SU-DHL-6 (cell line): Measurements from ENCODE around the gene TMCC1.

ENCODE experiments used
- H2AFZ ChIP-seq: fragments of 200-600 bp; sonication (generic); 2 replicates; pipeline ENCODE4 v1.6.1; 2014; ENCODE audit warnings: low read depth, mild to moderate bottlenecking, moderate library complexity, mixed read lengths, antibody characterized with exemption, low read length; ENCODE audit not compliant: severe bottlenecking
- H3F3A ChIP-seq: fragments of 200-600 bp; shearing (Covaris generic); 2 replicates; pipeline ENCODE4 v1.6.0; 2016; ENCODE audit warnings: antibody characterized with exemption, mild to moderate bottlenecking; ENCODE audit not compliant: insufficient read depth
- H3K27ac ChIP-seq: fragments of 200-600 bp; sonication (generic); 2 replicates; pipeline ENCODE4 v1.5.1; 2016; ENCODE audit warnings: low read depth, mild to moderate bottlenecking, low read length, moderate library complexity, mixed read lengths
- H3K27me3 ChIP-seq: fragments of 200-600 bp; sonication (generic), shearing (Covaris generic); 2 replicates; pipeline ENCODE4 v1.6.0; 2014; ENCODE audit warnings: mild to moderate bottlenecking, low read length
- H3K36me3 ChIP-seq: fragments of 200-600 bp; sonication (generic); 2 replicates; pipeline ENCODE4 v1.6.1; 2014; ENCODE audit warnings: mild to moderate bottlenecking, low read length, mixed read lengths
- H3K4me2 ChIP-seq: fragments of 300-600, 200-600 bp; shearing (Covaris generic), sonication (generic); 2 replicates; pipeline ENCODE4 v1.6.0; 2014; ENCODE audit warnings: low read length, low read depth, mild to moderate bottlenecking; ENCODE audit not compliant: poor library complexity, severe bottlenecking
- H3K4me3 ChIP-seq: fragments of 200-600 bp; sonication (generic); 2 replicates; pipeline ENCODE4 v1.5.1; 2014; ENCODE audit warnings: antibody characterized with exemption, low read length, mild to moderate bottlenecking, mixed read lengths; ENCODE audit not compliant: insufficient read depth, poor library complexity, severe bottlenecking
- H3K79me2 ChIP-seq: fragments of 200-600 bp; sonication (generic); 2 replicates; pipeline ENCODE4 v1.6.1; 2014; ENCODE audit warnings: mild to moderate bottlenecking, low read length, moderate library complexity; ENCODE audit not compliant: insufficient read depth
- H3K9ac ChIP-seq: fragments of 200-600 bp; sonication (generic); 2 replicates; pipeline ENCODE4 v1.7.0; 2014; ENCODE audit warnings: mild to moderate bottlenecking, low read length
- H3K9me2 ChIP-seq: fragments of 200-600 bp; sonication (generic); replicated peaks from 2 replicates; pipeline ENCODE4 v1.6.1; 2014; ENCODE audit warnings: low read length; ENCODE audit not compliant: insufficient read depth
- H3K9me3 ChIP-seq: fragments of 200-600 bp; sonication (generic); 2 replicates; pipeline ENCODE4 v1.6.1; 2014; ENCODE audit warnings: low read length, mixed read lengths; ENCODE audit not compliant: insufficient read depth
- H4K20me1 ChIP-seq: fragments of 200-600 bp; sonication (generic); 2 replicates; pipeline ENCODE4 v1.6.1; 2014; ENCODE audit warnings: low read depth, mild to moderate bottlenecking, antibody characterized with exemption, low read length, moderate library complexity, mixed read lengths
- EZH2phosphoT487 ChIP-seq: fragments of 200-600 bp; sonication (generic), shearing (Covaris generic); conservative IDR thresholded peaks from 2 replicates; pipeline ENCODE4 v1.6.1; 2018; ENCODE audit warnings: mild to moderate bottlenecking, antibody characterized with exemption, low read length, moderate library complexity, mixed read lengths
- TF ChIP-seq, protein P1 (sequence below): fragments of 200-600 bp; sonication (generic); IDR thresholded peaks from one replicate; pipeline ENCODE4 v1.5.1; 2017; ENCODE audit warnings: antibody characterized with exemption, mild to moderate bottlenecking, low read length, moderate library complexity; ENCODE audit not compliant: insufficient read depth, poor library complexity, severe bottlenecking

The TMCC1 gene

DNA sequence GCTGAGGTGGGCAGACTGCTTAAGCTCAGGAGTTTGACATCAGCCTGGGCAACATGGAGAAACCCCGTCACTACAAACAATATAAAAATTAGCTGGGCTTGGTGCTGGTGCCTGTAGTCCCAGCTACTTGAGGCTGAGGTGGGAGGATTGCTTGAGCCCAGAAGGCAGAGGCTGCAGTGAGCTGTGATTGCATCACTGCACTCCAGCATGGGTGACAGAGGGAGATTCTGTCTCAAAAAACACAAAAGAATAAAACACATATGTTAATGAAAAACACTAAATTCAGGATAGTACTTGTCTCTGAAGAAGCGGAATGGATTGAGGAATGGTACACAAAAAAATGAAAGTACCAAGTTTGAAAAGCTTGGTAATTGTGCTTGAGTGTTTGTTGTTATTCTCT is 159.1 kb downstream of the TMCC1 start:
- no peaks in the 10 kb centered on the region for H3K9me2 ChIP-seq
- no peaks in the 10 kb centered on the region for H4K20me1 ChIP-seq
- TF ChIP-seq, protein P1, sequence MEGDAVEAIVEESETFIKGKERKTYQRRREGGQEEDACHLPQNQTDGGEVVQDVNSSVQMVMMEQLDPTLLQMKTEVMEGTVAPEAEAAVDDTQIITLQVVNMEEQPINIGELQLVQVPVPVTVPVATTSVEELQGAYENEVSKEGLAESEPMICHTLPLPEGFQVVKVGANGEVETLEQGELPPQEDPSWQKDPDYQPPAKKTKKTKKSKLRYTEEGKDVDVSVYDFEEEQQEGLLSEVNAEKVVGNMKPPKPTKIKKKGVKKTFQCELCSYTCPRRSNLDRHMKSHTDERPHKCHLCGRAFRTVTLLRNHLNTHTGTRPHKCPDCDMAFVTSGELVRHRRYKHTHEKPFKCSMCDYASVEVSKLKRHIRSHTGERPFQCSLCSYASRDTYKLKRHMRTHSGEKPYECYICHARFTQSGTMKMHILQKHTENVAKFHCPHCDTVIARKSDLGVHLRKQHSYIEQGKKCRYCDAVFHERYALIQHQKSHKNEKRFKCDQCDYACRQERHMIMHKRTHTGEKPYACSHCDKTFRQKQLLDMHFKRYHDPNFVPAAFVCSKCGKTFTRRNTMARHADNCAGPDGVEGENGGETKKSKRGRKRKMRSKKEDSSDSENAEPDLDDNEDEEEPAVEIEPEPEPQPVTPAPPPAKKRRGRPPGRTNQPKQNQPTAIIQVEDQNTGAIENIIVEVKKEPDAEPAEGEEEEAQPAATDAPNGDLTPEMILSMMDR, result no peak
- TF ChIP-seq EZH2phosphoT487, result no peak

DNA sequence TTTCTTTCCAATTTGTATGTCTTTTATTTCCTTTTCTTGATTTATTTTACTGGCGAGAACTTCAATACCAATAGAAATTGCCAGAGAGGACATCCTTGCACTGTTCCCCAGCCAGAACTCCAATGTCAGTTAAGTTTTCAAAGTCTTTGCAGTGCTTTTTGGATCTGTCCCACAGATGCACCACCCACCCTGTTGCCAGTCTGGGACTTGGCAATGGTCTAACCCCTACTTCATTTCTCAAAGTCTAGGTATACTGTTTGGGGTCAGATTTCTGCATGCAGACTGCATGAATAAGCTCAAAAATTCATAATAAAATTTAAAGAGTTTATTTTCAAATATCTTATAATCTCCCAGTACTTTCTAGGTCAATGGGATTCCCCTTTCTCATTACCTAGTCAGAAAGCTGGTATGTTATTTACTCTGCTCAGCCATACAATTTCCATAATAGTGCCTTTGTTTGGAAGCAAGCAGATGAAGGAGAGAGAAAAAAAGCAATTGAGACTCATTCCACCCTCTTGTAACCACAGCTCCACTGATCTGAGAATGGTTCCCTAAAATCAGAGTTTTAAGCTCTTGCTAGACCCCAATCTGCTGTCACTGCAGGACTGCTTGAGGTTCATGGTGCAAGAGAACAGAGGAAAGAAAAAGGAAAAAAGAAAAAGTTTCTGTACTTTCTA is 161.2 kb downstream of the TMCC1 start:
- H3K9ac ChIP-seq, result no peak overlapping the region
- H3K4me2 ChIP-seq, result no peak overlapping the region
- no peaks in the 10 kb centered on the region for H3K9me2 ChIP-seq
- H2AFZ ChIP-seq, result no peak overlapping the region
- no peaks in the 10 kb centered on the region for H3K79me2 ChIP-seq
- no peaks in the 10 kb centered on the region for H3F3A ChIP-seq
- H4K20me1 ChIP-seq, result no peaks in the 10 kb centered on the region
- no peaks in the 10 kb centered on the region for H3K27me3 ChIP-seq
- no peak for TF ChIP-seq EZH2phosphoT487
- TF ChIP-seq, protein P1, result no peak
- no peak overlapping the region for H3K4me3 ChIP-seq
- no peaks in the 10 kb centered on the region for H3K9me3 ChIP-seq
- H3K36me3 ChIP-seq, result no peaks in the 10 kb centered on the region
- no peak overlapping the region for H3K27ac ChIP-seq

More for the DNA sequence above, 159.1 kb downstream of the TMCC1 start:
- H3K36me3 ChIP-seq, result no peaks in the 10 kb centered on the region
- H3K27me3 ChIP-seq, result no peaks in the 10 kb centered on the region
- H3K4me2 ChIP-seq, result no peak overlapping the region
- no peak overlapping the region for H3K27ac ChIP-seq
- H3F3A ChIP-seq, result no peaks in the 10 kb centered on the region
- H3K9ac ChIP-seq, result no peak overlapping the region
- H3K4me3 ChIP-seq, result no peak overlapping the region
- H3K9me3 ChIP-seq, result no peaks in the 10 kb centered on the region
- H3K79me2 ChIP-seq, result no peaks in the 10 kb centered on the region
- H2AFZ ChIP-seq, result no peak overlapping the region

DNA sequence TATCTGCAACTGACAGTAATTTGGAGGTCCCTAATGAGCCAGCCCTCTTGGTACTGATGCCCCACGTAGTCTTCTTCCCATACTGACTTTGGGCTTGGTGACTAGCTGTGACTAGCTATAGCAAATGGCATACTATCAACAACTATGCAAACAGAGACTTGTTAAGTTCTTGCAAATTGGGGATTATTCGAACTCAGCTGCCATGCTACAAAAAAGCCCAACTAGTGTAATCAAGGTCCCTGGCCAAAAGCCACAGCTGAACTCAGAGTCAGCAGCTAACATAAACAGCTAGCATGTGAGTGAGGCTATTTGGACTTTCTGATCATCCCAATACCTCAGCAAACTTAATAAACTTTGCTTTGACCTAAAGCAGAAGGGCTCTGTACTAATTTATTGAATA is 165.8 kb downstream of the TMCC1 start:
- H3K4me3 ChIP-seq, result no peak overlapping the region
- no peaks in the 10 kb centered on the region for H3K36me3 ChIP-seq
- 0 out of 2 replicates have a peak, but pooled peaks cover 5% of the 10 kb centered on the region for H4K20me1 ChIP-seq
- no peak overlapping the region for H3K4me2 ChIP-seq
- H2AFZ ChIP-seq, result no peak overlapping the region
- H3F3A ChIP-seq, result no peaks in the 10 kb centered on the region
- no peak for TF ChIP-seq EZH2phosphoT487
- TF ChIP-seq, protein P1, result no peak
- H3K27ac ChIP-seq, result no peak overlapping the region
- H3K27me3 ChIP-seq, result no peaks in the 10 kb centered on the region
- H3K9me3 ChIP-seq, result no peaks in the 10 kb centered on the region
- H3K9ac ChIP-seq, result no peak overlapping the region
- H3K79me2 ChIP-seq, result no peaks in the 10 kb centered on the region
- no peaks in the 10 kb centered on the region for H3K9me2 ChIP-seq
